Stimulated activated CD8-positive, alpha-beta memory T cell treated with anti-CD3 and anti-CD28 coated beads, Interleukin-7, amount 100 ng/mL, for 24 hours (primary cell): ENCODE measurements around the gene FOXN3.
A peak's percentile ranks its signal among the peaks of the same experiment; 100 is the strongest.

Experiments
- DNase-seq: peaks from one replicate; pipeline ENCODE4 v3.0.0-alpha.2; 2020; ENCODE audit warnings: low read depth

Gene FOXN3

GRCh38 chr14:89432226-89432625, 15.2 kb upstream of the FOXN3 start:
- no peak for DNase-seq

GRCh38 chr14:89430391-89431236, 13.6 kb upstream of the FOXN3 start:
- DNase-seq: no peak

DNA sequence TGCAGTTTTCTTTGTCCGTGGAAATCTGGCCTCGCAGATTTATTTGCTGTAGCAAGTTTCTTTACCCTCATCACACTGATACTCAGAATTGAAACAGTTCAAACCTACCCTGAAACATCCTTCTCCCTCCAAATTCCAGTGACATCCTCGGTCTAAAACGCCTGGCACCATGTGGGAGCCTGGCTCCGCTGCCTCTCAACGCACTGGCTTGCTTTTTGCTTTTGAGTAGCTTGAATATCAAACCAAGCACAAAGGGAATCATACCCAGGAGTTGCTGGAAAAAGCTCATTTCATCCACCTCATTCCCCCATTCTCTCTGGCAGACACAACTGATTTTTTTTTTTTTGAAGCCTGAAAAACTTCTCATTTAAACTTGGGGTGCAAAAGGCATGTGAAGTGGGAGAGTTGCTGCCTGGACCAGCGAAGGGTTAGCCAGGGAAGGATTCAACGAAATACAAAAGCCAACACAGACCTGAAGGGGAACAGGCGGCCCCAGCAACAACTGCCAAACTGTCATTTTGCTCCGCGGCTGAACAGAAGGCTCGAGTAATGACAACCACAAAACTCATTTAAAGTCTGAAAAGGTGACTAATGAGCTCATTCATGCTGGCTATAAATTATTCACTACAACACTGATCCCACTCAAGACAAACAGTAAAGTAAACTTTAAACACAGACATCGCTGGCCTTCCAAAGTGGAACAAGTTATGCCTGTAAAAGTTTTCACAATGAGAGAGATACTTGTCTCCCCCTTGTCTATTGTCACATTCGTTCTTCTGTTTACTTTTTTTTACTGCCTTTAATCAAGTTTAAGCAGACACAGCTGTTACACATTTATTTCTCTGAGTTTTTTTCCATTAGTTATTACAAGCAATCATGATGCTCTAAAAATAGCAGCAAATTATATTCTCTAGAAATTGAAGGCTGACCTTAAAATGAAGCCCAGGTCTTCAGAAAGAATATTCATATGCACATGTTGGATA, 12.5 kb upstream of the FOXN3 start:
- DNase-seq: no peak

GRCh38 chr14:89428546-89429198, 11.6 kb upstream of the FOXN3 start:
- DNase-seq: no peak

DNA sequence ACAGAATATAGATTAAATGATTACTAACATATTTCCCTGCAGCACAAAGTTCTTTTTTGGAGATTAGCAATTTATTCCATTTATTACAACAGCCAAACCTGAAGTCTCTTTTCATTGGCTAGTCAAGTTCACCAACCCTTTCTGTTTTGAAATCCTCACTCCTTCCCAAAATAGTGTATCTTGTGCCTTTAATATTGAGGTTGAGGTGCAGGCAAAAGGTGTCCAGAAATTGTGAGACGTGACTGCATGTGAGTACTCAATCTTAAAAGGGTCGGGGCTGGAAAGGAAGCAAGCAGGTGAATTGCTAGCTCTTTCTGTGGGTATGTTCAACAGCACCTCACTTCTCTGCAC, 11.1 kb upstream of the FOXN3 start:
- DNase-seq: no peak

GRCh38 chr14:89427426-89428172, 10.6 kb upstream of the FOXN3 start:
- DNase-seq: no peak

DNA sequence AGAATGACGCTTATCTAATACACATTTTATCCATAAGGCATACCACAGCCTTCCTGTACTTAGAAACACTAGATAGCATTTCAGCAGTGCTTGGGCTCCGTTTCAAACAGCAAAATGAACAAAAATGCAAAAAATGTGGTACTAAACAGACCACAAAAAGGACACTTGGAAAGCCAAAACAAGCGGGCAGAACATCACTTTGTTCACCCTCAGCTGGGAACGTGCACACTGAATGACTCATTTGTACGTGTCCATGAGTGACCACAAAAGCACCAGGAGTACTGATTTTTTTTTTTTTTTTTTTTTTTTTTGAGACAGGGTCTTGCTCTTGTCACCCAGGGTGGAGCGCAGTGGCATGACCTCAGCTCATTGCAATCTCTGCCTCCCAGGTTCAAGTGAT, 8.9 kb upstream of the FOXN3 start:
- no peak for DNase-seq

DNA sequence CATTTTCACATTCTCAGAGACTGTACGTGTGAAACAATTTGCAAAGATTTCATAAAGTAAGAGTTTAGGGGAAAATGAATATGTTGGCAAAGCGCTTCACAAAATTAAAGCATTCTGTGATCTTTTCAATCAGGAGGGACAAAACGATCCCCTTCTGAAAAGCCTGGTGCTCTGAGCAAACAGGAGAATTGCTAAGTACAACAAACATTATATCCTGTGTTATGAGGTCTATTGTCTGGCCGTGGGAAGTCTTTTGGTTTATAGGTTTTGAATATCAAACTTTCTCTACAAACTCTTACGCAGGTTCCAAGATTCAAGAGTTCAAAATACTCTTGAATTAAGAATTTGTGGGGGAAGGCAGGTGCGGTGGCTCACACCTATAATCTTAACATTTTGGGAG, 7.2 kb upstream of the FOXN3 start:
- DNase-seq: no peak

DNA sequence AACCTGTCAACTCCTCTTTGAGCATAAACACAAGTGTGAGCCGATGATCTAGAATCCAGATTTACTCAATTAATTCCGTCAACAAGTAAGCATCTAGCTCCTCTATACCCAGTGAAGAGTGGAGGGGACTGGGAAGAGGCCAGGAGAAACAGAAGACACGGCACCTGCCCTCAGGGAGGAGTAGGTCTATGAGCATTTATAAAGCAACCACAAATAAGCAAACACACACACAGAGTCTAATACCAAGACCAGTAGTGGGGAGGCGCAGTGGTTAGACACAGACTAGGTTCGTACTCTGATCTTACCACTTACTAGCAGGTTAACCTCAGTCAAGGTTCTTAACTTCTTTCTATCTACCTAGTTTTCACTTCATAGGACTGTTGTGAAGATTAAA, 5.9 kb upstream of the FOXN3 start:
- DNase-seq: no peak

GRCh38 chr14:89422181-89422951, 5.3 kb upstream of the FOXN3 start:
- DNase-seq: no peak

DNA sequence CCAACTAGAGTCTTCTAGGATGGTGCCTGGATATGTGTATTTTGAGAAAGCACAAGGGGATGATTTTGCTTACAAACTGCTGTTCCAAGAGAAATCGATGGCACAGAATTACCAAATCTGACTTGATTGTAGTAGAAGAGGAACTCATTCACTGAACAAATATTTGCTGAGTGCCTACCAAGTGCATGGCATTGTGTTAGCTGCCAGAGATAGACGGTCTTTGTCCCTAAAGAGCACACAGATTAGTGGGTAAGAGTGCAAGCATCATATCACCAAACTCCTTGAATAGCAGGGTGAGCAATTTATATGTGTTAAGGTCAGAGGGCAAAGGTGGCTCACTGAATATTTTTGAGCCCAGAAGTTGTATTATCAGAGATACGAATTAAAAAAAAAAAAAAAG, 3.5 kb upstream of the FOXN3 start:
- no peak for DNase-seq

- no peak for DNase-seq
These were observed 3.0 kb upstream of the FOXN3 start for GRCh38 chr14:89419973-89420482.

- no peak for DNase-seq
These were observed 1.9 kb upstream of the FOXN3 start for GRCh38 chr14:89418976-89419375.

GRCh38 chr14:89418452-89418851, 1.4 kb upstream of the FOXN3 start:
- DNase-seq: no peak

DNA sequence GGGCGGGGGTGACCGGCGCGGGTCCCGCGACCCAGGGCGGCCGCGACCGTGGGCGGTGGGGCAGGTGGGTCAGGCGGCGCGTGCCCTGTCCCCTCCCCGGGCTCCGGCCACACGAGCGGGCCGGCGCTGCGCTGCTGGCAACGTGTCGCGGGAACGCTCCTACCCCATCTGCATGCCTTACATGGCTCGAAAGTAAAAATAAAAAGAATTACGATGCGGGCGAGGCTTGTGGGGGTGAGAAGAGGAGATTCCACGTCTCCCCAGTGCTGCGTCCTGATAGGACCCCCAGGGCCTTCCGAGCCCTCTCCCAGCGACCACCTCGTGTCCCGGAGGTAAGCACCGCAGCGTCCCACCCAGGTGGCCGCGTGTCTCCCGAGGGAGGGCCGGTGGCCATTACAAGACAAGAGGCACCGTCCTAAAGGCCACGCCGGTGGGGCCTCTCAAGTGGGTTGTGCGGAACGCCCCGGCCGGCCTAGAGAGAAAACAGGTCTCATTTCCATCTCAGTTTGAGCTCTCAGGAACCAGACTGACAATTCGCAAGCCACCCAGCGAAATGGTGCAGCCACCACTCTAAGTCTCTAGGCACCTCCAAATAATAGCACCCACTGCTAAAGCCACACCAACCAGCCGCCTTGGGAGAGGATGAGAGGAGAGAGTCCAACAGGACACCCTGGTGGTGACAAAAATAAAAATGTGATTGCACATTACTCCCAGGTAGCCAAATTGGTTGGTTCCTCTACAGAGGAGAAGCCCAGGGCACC, 612 bp upstream of the FOXN3 start:
- no peak for DNase-seq

DNA sequence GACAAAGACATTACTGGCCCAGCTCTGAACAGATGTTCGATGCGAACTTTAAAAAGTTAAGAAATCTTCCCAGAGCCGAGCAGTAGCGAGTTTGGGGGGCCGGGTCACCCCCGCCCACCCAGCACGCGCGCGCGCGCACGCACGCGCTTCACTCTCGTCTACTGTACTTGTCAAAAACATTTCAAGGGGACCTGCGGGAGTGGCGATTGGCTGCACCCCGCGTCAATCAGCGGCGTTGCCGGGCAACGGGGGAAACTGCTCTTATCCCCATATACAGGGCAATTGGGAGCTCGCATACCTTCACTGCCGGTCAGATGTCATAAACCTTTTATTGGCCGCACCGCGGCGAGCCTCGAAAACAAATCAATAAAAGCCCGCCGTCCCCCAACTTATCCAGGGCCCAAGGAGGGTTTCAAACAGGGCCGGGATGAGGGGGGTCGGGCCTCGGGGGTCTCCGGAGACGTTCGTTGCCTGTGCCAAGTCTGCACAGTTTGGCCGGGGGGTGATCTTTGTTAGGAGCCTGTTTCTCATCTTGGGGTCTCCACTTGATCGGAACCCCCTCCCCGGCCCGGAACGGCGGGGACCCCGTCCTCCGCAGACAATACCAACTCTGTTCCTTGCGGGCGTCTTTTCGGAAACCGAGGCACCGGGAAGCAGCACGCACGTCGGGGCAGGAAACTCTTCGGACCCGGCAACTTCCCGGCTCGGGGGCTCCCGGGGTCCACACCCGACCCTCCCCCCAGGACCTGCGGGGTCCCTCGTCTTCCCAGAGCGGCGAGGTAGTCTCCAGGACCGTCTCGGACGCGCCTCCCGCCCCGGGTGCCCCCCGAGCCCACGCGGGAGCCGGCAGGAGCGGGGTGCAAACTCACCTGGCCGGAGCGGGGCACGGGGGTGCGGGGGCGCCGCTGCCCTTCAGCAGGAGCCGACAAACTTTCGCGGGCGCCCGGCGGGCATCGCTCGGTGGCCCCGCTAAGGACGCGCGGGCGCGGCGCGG, 734 bp downstream of the FOXN3 start:
- DNase-seq: peak; percentile 100

DNA sequence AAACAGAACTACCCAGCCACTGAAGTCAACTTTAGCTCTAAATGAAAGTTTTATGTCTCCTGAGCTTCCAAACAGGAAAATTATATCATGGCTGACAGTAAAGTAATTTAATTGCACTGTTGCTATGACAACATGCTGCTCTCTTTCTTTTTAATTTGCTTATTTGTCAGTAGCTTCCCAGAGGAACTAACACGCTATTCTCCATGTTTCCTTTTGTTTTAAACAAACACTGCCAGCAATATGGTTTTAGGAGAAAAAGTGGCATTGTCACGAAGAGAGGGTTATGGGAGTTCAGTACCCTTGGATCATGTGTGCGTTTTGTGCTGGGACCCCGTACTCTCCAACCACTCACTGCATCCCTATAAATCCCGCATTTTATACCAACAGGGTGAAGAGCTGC, 1.9 kb downstream of the FOXN3 start:
- DNase-seq: no peak

- no peak for DNase-seq
These were observed 5.1 kb downstream of the FOXN3 start for GRCh38 chr14:89411976-89412375.

GRCh38 chr14:89409961-89410360, 7.1 kb downstream of the FOXN3 start:
- no peak for DNase-seq
